ENCODE measurements around the gene BCL11A.

The BCL11A gene

DNA sequence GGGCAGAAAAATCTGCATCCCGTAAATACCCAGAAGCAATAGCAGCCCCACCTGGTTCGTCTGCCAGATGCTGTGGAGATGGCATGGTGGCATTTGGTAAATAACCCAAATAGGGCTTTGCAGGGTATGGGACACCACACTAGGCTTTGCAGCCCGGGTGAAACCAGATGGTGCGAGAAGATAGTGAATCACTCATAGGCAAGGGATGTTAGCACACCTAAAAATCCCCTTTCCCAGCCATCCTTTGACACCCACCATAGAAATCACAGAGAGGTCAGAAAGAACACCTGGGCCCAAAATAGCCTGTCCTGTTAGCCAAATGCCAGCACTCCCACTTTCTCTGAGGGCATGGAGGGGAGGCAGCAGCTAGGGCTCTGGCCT lies 47.6 kb downstream of the BCL11A start:
- no peak for DNase-seq (ENCODE audit: low read depth)
- TF ChIP-seq, protein P1, sequence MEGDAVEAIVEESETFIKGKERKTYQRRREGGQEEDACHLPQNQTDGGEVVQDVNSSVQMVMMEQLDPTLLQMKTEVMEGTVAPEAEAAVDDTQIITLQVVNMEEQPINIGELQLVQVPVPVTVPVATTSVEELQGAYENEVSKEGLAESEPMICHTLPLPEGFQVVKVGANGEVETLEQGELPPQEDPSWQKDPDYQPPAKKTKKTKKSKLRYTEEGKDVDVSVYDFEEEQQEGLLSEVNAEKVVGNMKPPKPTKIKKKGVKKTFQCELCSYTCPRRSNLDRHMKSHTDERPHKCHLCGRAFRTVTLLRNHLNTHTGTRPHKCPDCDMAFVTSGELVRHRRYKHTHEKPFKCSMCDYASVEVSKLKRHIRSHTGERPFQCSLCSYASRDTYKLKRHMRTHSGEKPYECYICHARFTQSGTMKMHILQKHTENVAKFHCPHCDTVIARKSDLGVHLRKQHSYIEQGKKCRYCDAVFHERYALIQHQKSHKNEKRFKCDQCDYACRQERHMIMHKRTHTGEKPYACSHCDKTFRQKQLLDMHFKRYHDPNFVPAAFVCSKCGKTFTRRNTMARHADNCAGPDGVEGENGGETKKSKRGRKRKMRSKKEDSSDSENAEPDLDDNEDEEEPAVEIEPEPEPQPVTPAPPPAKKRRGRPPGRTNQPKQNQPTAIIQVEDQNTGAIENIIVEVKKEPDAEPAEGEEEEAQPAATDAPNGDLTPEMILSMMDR (IDR thresholded peaks at IDR 0.05; ENCODE audit: insufficient read depth, low read depth, low read length, missing control alignments), result no peak
- H3K4me3 ChIP-seq (ENCODE audit: low read depth, low read length), result no peak overlapping the region

DNA sequence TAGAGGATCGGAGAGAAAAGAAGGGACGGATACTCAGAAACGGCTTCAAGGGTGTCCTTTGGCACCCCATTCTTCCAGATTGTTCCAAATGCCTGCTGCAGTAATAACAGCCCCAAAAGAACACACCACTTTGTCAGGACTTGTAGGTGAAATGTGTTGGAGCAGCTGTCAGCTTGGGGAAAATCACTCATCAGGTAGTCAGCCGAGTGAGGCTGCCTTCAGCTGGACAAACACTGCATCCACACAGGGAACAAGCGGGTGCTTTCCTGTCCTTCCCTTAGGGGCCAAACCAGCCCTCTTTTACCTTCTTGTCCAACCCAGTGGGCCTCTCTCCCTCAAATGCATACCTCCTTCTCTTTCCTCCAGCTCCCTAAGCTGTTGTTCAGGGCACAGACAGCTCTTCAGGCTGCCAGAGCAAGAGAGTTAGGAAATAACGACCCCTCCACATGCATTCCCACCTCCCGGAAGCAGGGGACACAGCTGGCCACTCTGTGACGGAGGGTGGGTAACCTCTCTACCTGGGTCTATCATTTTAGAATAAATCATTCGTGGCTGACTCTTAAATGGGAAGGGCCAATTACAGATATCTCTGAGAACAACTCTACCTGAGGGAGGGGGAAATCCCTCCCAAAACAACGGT lies 48.1 kb downstream of the BCL11A start:
- H3K4me3 ChIP-seq (ENCODE audit: low read depth, low read length), result no peak overlapping the region
- DNase-seq (ENCODE audit: low read depth), result no peak
- TF ChIP-seq, protein P1 (IDR thresholded peaks at IDR 0.05; ENCODE audit: insufficient read depth, low read depth, low read length, missing control alignments), result no peak

DNA sequence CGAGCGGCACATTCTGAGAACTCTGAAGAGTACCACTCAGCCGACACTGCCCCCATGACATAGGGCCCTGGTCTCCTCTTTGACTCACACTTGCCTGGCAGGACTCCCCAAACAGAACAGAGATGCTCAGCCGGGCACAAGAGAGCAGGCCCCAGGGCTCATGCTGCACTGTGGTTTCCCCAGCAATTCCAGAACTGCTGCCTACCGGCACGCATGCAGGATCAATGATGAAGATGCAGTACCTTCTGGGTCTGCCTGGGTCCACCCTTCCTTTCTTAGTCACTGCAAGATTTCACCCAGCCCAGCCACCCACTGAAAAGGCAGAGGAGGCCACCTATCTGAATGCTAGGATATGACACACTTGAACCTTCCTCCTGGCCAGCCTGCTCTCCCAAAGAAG lies 49.4 kb downstream of the BCL11A start:
- H3K4me3 ChIP-seq (ENCODE audit: low read depth, low read length), result no peak overlapping the region
- TF ChIP-seq, protein P1 (IDR thresholded peaks at IDR 0.05; ENCODE audit: insufficient read depth, low read depth, low read length, missing control alignments), result no peak
- DNase-seq (ENCODE audit: low read depth), result no peak

DNA sequence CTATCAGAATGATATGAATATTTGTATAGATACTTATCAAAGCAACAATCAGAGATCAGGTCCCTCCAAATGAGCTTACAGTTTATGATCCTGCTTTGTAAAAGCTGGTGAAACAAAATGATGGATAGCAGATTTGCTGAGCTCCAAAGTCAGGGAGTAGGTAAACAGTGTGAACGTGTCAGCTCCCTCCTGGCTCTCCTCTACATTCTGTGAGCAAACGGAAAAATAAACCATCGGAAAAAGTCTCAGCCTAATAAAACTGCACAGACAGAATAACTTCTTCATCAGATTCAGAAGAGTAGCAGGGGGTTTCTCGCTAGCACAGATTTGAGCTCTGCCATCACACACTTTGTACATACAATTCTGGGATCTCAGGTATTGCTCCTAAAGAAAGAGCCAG lies 51.3 kb downstream of the BCL11A start:
- DNase-seq (ENCODE audit: low read depth), result no peak
- TF ChIP-seq, protein P1 (IDR thresholded peaks at IDR 0.05; ENCODE audit: insufficient read depth, low read depth, low read length, missing control alignments), result no peak
- no peak overlapping the region for H3K4me3 ChIP-seq (ENCODE audit: low read depth, low read length)

DNA sequence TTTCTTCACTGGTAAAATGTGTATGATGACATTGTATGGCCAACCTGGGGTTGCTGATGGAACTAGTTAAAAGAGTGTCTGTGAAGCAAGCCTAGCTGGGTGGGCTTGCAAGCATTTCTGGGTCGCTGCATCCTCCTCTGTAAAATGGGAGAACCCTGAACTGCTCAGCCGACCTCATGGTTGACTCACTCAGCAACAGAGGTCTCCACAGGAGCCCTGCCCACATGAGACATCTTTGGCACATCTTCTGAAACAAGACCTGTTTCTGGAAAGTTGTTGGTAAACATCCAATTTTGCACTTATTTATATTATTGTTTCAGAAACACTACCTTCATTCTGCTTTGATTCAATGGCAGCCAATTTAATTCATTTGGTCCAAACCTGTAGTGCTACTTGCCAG lies 52.6 kb downstream of the BCL11A start:
- TF ChIP-seq, protein P1 (IDR thresholded peaks at IDR 0.05; ENCODE audit: insufficient read depth, low read depth, low read length, missing control alignments), result no peak
- DNase-seq (ENCODE audit: low read depth), result no peak
- H3K4me3 ChIP-seq (ENCODE audit: low read depth, low read length), result no peak overlapping the region

DNA sequence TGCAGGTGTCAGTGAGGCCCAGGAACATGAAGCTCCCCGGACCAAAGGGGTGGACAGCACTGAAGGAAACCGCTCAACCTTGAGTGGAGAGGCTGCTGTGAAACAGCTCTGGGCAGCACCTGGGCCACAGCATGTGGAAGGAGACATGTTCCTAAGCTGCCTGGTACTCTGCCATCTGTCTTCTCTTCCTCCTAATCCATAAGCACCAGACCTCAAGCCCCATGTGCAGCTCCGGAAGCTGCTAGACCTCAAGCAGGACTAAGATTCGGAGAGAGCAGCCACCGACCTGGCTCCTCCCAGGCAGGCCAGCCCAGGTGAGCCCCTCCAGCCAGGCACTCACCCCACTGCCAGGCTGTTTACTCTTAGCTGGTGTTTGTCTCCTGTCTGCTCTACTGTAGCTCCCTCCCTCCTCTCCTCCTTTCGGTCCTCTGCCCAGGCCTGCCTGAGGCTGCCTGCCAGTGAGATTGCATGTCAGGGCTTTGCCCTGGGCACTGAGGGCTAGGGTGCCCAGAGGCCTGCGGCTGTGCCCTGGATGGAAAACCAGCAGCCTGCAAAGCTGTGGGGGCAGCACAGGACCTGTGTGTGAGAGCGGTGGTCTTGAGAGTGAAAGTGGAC lies 53.7 kb downstream of the BCL11A start:
- TF ChIP-seq, protein P1 (IDR thresholded peaks at IDR 0.05; ENCODE audit: insufficient read depth, low read depth, low read length, missing control alignments), result no peak
- no peak overlapping the region for H3K4me3 ChIP-seq (ENCODE audit: low read depth, low read length)
- no peak for DNase-seq (ENCODE audit: low read depth)
